GM19099 (cell line): ENCODE results near the gene SORT1.

Experiments
- POLR2A ChIP-seq: IDR thresholded peaks from 3 replicates; pipeline ENCODE4 v1.6.1; 2011; ENCODE audit warnings: low read depth; ENCODE audit not compliant: insufficient read length; ENCODE audit errors: extremely low read depth

SORT1 gene

DNA sequence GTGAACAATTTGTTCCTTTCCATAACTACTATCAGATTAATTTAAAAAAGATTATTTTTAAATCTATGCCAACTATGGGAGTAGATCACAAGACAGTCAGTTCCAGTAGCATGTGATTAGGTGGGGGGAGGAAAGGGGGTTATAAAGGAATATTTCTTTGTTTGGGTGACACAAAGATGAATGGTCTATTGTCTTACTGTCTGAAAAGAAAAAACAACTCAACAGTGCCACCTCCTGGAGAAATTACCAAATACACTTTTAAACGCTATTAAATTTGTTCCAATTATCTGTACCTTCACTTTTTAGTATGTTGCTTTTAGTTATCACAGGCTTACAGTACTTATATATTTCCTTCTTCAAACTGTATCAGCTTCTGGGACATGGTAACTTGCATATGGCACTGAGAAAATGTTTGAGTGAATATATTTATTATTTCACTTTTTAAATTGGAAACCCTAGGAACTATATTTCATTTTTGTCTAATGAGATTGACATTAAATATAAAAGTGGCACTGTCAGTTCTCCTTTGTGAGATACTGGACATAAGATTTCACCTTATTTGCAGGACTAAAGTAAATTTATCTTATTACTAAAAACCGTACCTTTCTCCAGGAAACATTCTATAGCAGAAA, 1.7 kb upstream of the SORT1 start:
- no peak for TF ChIP-seq POLR2A

GRCh38 chr1:109398343-109399225, 866 bp upstream of the SORT1 start:
- TF ChIP-seq POLR2A, result no peak

GRCh38 chr1:109396871-109397580, 692 bp downstream of the SORT1 start:
- TF ChIP-seq POLR2A, result no peak

GRCh38 chr1:109396513-109396839, 1.2 kb downstream of the SORT1 start:
- TF ChIP-seq POLR2A, result no peak

DNA sequence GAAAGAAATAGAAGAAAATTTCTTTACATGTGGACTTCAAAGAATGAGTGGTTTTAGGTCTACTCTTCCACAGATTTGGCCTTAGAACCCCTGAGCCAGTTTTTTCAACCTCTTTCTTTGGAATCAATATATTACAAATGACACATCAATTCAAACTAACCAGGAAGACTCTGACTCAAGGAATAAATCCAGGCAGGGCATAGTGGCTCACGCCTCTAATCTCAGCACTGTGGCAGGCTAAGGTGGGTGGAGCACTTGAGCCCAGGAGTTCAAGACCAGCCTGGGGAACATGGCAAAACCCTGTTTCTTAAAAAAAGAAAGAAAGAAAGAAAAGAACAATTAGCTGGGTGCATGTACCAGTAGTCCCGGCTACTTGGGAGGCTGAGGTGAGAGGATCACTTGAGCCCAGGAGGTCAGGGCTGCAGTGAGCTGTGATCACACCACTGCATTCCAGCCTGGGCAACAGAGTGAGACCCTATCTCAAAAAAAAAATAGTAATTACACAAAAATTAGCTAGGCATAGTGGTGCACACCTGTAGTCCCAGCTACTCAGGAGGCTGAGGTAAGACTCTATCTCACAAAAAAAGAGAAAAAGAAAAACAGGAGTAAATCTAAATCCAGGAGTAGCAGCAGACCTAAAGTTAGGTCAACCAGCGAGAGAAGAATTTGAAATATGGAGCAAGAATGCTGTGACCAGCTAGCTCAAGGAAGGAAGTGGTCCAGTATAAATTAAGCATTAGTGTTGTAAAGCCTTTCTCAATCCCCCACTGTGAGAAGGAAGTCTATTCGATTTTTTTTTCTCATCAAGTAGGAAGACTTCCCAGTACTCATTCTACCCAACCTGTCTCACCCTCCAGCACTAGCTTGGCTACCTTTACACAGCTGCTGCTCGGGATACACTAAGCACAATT, 1.9 kb downstream of the SORT1 start:
- TF ChIP-seq POLR2A, result no peak

GRCh38 chr1:109394591-109395281, 3.0 kb downstream of the SORT1 start:
- no peak for TF ChIP-seq POLR2A

- no peak for TF ChIP-seq POLR2A
Observed at GRCh38 chr1:109393617-109394233, 4.0 kb downstream of the SORT1 start.

GRCh38 chr1:109392788-109393616, 4.7 kb downstream of the SORT1 start:
- no peak for TF ChIP-seq POLR2A

GRCh38 chr1:109392037-109392787, 5.5 kb downstream of the SORT1 start:
- no peak for TF ChIP-seq POLR2A

DNA sequence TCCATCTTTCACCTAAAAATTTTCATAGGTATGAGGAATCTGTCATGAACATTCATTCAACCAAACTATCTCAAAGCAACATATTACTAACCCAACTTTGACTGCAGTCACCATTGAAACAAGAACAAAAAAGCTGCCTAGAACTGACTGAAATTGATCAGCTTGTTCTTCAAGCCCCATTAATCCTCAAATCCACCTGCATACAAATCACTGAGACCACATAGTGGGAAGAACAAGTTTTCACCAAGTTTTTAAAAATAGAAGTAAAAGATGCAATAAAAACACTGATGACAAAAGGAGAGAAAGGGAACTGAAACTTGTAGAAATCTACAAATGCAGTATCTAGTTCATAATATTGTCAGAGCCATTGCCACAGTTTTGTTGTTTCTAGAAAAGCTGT, 6.1 kb downstream of the SORT1 start:
- no peak for TF ChIP-seq POLR2A

DNA sequence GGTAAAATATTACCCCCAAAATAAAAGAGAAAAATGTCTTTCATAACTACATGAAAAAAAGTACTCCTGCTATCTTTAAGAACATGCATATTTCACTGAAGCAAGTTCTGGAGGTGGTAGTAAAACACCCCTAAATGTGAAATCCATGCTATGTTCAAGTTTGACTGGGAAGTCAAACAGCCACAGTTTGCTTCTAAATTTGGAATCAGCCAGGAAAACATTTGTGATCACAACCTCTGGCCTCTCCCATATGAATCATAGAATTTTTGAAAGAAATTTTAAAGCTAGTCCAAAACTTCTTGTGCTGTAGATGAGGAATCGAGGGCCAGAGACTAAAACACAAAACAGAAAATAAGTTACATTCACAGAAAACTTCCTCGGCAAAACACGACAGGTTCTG, 6.6 kb downstream of the SORT1 start:
- no peak for TF ChIP-seq POLR2A

- TF ChIP-seq POLR2A, result no peak
Observed at GRCh38 chr1:109389638-109390341, 7.9 kb downstream of the SORT1 start.
